Activated naive CD4-positive, alpha-beta T cell (primary cell): ENCODE data around the gene FSTL3.
"Not testable (repeated sequence)": the region's sequence is repeated elsewhere in the genome, so short reads cannot be mapped to it uniquely, and the experiment has no call there.

Source experiments
- DNase-seq, 4 experiments: peaks; one replicate each; lab custom pipeline; 2025; lab: John Stamatoyannopoulos, UW

The FSTL3 gene

GRCh38 chr19:661427-662196, 14.6 kb upstream of the FSTL3 start:
- DNase-seq: peak; percentile 19 to 50 (median 30)

GRCh38 chr19:662207-662961, 13.8 kb upstream of the FSTL3 start:
- DNase-seq: peak; percentile 26 to 61 (median 39)

GRCh38 chr19:662962-663681, 13.1 kb upstream of the FSTL3 start, which contains the start of gene RNF126:
Gene RNF126 (minus strand): TSS chr19:663214. CDS start chr19:663121, 93 bp downstream.
- peak; percentile 88 to 94 (median 89) for DNase-seq

GRCh38 chr19:663682-664117, 12.5 kb upstream of the FSTL3 start:
- no peak for DNase-seq

- DNase-seq: peak; percentile 43 to 73 (median 66)
Measured at GRCh38 chr19:664913-665443, 11.2 kb upstream of the FSTL3 start.

GRCh38 chr19:666985-667573, 9.1 kb upstream of the FSTL3 start:
- DNase-seq: not testable (repeated sequence)

GRCh38 chr19:668675-669434, 7.3 kb upstream of the FSTL3 start:
- not testable (repeated sequence) for DNase-seq

- no peak for DNase-seq
Measured at GRCh38 chr19:670609-671075, 5.5 kb upstream of the FSTL3 start.

- DNase-seq: no peak
Measured at GRCh38 chr19:674282-675151, 1.7 kb upstream of the FSTL3 start.

- no peak for DNase-seq
Measured at GRCh38 chr19:676007-676338, 219 bp upstream of the FSTL3 start.

- no peak for DNase-seq
Measured at GRCh38 chr19:677201-677600, 1.0 kb downstream of the FSTL3 start.

GRCh38 chr19:677601-678436, 1.6 kb downstream of the FSTL3 start:
- DNase-seq: no peak

- no peak for DNase-seq
Measured at GRCh38 chr19:678791-679388, 2.7 kb downstream of the FSTL3 start.

- peak in 1 of 4 experiments; percentile 35 for DNase-seq
Measured at GRCh38 chr19:679418-680286, 3.5 kb downstream of the FSTL3 start.

GRCh38 chr19:680287-681028, 4.3 kb downstream of the FSTL3 start:
- DNase-seq: peak; percentile 99 to 100 (median 99)

- DNase-seq: no peak
Measured at GRCh38 chr19:681029-682019, 5.1 kb downstream of the FSTL3 start.
